ENCODE data around the gene TPD52L1. TPM values are rescaled to one million over a fixed set of nuclear protein-coding genes. Genes with fewer than 3 reads are reported as not detected.

Gene TPD52L1
- total RNA-seq, 6 experiments from 2014 or later = 36.8 to 119 (median 47.7) TPM

DNA sequence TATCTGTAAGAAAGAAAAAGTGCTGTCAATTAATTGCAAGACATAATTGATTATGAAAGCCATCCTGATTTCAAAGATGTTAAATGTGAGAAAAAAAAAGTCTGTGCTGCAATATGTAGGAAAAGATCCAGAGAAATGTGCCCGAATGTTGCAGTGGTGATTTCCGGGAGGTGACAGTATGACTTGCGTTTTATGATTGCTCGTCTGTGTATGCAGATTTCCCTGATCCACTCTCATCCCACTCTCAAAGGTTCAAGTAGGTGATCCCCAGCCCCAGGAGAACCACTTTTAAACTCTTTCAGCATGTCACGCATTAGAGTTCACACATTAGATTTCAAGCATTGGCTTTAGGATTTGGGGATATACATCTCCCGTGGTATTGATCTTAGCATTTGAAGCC lies 57.8 kb downstream of the TPD52L1 start:
- WGBS (ENCODE audit: insufficient coverage, low coverage, low lambda C conversion rate, missing lambda C conversion rate) = 98% methylated on average over 6 of the region's 6 CpGs
- DNase-seq (no peak), ATAC-seq (no peak)
- TF ChIP-seq, protein P1, sequence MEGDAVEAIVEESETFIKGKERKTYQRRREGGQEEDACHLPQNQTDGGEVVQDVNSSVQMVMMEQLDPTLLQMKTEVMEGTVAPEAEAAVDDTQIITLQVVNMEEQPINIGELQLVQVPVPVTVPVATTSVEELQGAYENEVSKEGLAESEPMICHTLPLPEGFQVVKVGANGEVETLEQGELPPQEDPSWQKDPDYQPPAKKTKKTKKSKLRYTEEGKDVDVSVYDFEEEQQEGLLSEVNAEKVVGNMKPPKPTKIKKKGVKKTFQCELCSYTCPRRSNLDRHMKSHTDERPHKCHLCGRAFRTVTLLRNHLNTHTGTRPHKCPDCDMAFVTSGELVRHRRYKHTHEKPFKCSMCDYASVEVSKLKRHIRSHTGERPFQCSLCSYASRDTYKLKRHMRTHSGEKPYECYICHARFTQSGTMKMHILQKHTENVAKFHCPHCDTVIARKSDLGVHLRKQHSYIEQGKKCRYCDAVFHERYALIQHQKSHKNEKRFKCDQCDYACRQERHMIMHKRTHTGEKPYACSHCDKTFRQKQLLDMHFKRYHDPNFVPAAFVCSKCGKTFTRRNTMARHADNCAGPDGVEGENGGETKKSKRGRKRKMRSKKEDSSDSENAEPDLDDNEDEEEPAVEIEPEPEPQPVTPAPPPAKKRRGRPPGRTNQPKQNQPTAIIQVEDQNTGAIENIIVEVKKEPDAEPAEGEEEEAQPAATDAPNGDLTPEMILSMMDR (IDR thresholded peaks at IDR 0.05) = no peak
- TF ChIP-seq POLR2A (IDR thresholded peaks at IDR 0.05) = no peak
- Histone ChIP-seq H3K9me3 (no peaks in the 10 kb centered on the region), H3K27me3 (no peaks in the 10 kb centered on the region), H3K4me3 (no peak overlapping the region), H3K4me1 (no peaks in the 10 kb centered on the region), H3K27ac (no peak overlapping the region), H3K36me3 (no peaks in the 10 kb centered on the region)
- intact Hi-C loops (cut with DNase I) = no loop called here

DNA sequence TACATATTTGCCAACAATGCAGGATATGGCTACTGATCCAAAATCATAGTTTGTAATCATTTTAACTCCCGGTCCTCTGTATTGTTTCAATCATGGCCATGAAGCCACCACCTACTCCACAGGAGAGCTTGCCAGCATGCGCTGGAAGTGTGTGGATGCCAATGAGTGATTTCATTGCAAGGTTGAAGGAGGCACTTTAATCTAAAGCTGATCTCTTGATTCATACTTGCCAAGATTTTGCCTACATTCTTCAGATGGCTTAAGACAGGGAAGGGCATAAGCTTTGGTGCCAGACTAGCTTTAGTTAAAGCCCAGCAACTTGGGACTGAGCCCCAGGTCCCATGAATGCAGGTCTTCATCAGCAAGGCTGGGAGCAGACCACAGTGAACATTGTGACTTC lies 58.8 kb downstream of the TPD52L1 start:
- DNase-seq = no peak
- H3K4me1 ChIP-seq = no peaks in the 10 kb centered on the region
- H3K36me3 ChIP-seq = no peaks in the 10 kb centered on the region
- H3K4me3 ChIP-seq = no peak overlapping the region
- H3K9me3 ChIP-seq = no peaks in the 10 kb centered on the region
- ATAC-seq = no peak
- no peak overlapping the region for H3K27ac ChIP-seq
- no peak for TF ChIP-seq POLR2A (IDR thresholded peaks at IDR 0.05)
- TF ChIP-seq, protein P1 (IDR thresholded peaks at IDR 0.05) = no peak
- 88% methylated on average over 2 of the region's 2 CpGs for WGBS (ENCODE audit: insufficient coverage, low coverage, low lambda C conversion rate, missing lambda C conversion rate)
- intact Hi-C loops (cut with DNase I) = no loop called here
- no peaks in the 10 kb centered on the region for H3K27me3 ChIP-seq

DNA sequence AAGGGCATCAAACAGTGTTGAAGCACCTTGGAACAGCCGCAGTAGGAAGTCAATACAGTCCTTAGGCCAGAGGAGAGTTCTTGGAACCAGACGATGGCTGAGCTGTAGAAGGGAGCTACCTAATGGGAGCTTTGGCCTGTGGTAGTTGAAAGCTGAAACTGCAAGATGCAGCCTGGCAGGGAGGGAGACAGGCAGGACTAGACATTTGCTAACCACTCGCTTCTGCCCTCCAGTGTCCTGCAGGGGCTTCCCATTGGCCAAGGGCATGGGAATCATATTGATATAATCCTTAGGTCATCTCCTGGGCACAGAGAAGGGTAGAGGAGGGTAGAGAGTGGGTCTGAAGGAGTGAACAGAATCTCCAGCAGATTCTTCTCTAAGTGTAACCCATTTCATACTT lies 60.4 kb downstream of the TPD52L1 start:
- intact Hi-C loops (cut with DNase I) = no loop called here
- TF ChIP-seq, protein P1 (IDR thresholded peaks at IDR 0.05) = no peak
- no peak for TF ChIP-seq POLR2A (IDR thresholded peaks at IDR 0.05)
- Histone ChIP-seq H3K4me1 (no peaks in the 10 kb centered on the region), H3K36me3 (no peaks in the 10 kb centered on the region), H3K27me3 (no peaks in the 10 kb centered on the region), H3K4me3 (no peak overlapping the region), H3K27ac (no peak overlapping the region), H3K9me3 (no peaks in the 10 kb centered on the region)
- ATAC-seq (peak in 2 of 4 donors; percentile 21 to 24), DNase-seq (no peak)
- 93% methylated on average over 3 of the region's 3 CpGs for WGBS (ENCODE audit: insufficient coverage, low coverage, low lambda C conversion rate, missing lambda C conversion rate)

DNA sequence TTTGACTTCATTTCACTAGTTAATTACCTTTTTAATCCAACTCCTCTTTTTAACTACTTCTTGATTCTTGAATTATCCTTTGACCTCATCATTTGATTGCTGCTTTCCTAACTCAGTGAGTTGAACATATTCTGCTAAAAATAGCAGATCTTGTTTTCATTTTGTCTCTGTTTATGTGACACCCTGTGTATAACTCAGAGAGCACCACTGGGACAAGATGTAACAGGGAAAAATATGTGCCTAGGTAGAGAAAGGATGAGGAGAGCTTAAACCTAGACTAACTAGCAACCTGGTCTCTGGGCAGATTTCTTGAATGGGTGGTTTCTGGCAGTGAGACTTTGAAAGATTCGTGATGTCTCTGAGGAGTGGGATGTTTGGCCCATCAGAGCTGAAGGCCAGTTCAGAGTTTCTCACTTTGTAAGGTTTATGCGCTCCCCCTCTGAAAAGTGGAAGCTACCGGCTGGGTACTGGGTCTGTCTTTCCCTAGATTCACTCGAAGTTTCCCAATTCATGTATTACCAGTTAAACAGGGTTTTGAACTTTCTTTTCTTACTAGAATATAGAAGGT lies 61.8 kb downstream of the TPD52L1 start:
- H3K27me3 ChIP-seq = no peaks in the 10 kb centered on the region
- ATAC-seq (no peak), DNase-seq (no peak)
- H3K4me3 ChIP-seq = no peak overlapping the region
- no peaks in the 10 kb centered on the region for H3K9me3 ChIP-seq
- TF ChIP-seq, protein P1 (IDR thresholded peaks at IDR 0.05) = no peak
- TF ChIP-seq POLR2A (IDR thresholded peaks at IDR 0.05) = no peak
- 80% methylated on average over 4 of the region's 4 CpGs for WGBS (ENCODE audit: insufficient coverage, low coverage, low lambda C conversion rate, missing lambda C conversion rate)
- H3K4me1 ChIP-seq = no peaks in the 10 kb centered on the region
- intact Hi-C loops (cut with DNase I) = no loop called here
- H3K27ac ChIP-seq = no peak overlapping the region
- no peaks in the 10 kb centered on the region for H3K36me3 ChIP-seq

DNA sequence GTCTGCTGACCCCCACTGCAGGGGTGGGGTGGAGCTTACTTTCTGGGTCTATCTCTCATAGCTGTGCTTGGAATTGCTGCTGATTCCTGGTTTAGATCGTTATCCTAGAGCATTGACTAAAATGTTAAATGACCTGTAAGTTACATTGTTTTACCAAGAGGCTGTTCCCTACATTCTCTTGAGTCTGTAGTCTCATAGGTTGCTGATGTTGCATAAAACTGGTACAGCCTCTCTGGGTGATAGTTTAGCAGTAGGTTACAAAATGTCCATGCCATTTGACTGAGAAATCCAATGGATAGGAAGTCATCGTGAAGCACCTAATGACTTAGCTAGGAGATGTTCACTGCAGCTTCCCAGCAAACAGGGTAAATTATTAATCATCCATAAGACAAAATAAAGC lies 62.4 kb downstream of the TPD52L1 start:
- intact Hi-C loops (cut with DNase I) = no loop called here
- H3K36me3 ChIP-seq = no peaks in the 10 kb centered on the region
- H3K4me1 ChIP-seq = no peaks in the 10 kb centered on the region
- no peak for DNase-seq
- 78% methylated on average over 1 of the region's 2 CpGs for WGBS (ENCODE audit: insufficient coverage, low coverage, low lambda C conversion rate, missing lambda C conversion rate)
- TF ChIP-seq, protein P1 (IDR thresholded peaks at IDR 0.05) = no peak
- TF ChIP-seq POLR2A (IDR thresholded peaks at IDR 0.05) = no peak
- ATAC-seq = no peak
- no peaks in the 10 kb centered on the region for H3K9me3 ChIP-seq
- H3K27me3 ChIP-seq = no peaks in the 10 kb centered on the region
- H3K27ac ChIP-seq = no peak overlapping the region
- H3K4me3 ChIP-seq = no peak overlapping the region

All from right lobe of liver (tissue), 6 donors.